NAMALWA (cell line): ENCODE results near the gene MRGPRD.

Experiments
- DNase-seq: peaks from one replicate; pipeline ENCODE4 v3.0.0-alpha.2; 2015; ENCODE audit warnings: low spot score

MRGPRD gene

GRCh38 chr11:68946416-68947090 is 34.2 kb downstream of the MRGPRD start:
- DNase-seq: no peak

DNA sequence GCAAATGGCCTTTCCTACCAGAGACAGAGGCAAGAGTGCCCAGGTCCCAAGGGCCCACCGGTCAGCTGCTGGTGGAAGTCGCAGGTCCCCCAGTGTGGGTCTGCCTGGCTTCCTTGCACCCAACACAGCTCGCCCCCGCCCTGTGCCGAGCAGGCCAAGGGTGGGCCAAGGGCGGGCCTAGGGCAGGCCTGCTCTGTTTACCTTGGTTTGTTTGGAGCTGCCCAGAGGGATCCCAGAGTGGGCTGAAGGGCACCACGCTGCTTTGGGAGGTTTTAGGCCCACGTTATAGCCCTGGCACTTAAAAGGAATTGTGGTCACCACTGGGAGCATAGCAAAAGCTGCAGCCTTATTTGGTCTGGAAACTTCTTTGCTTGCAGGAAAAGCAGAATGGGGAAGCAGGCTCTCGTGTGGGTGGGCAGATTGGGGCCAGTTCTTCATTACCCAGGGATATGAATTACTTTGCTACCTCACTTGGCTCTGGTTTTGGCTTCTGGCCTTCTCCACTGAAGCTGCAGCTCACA is 38.0 kb downstream of the MRGPRD start:
- DNase-seq: no peak

DNA sequence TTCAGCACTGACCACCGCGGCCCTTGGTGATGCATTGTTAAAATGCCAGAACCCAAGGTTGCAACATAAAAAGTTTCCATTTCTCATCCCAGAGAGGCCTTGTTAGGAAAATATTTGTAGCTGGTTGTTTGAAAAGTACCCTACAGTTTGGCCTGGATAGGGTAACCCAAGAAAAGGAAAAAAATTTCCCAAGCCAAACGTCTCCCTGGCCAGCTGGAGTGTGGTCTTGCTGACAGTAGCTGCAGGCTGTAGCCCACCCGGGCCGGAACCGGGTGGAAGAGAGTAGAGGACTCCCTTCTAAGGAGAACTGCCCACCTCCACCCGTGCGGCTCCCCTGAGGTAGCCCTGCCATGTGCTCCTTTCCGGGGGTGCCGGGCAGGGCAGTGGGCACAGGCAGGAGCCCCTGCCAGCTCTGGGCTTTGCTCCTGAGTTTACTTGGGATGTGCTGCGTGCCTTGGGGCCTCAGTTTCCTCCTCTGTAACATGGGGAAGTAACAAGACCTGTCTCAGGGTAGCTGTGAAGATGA is 38.6 kb downstream of the MRGPRD start:
- no peak for DNase-seq

- DNase-seq: no peak
Measured at GRCh38 chr11:68941324-68942094, 39.3 kb downstream of the MRGPRD start.

- no peak for DNase-seq
Measured at GRCh38 chr11:68940651-68941323, 40.0 kb downstream of the MRGPRD start.

DNA sequence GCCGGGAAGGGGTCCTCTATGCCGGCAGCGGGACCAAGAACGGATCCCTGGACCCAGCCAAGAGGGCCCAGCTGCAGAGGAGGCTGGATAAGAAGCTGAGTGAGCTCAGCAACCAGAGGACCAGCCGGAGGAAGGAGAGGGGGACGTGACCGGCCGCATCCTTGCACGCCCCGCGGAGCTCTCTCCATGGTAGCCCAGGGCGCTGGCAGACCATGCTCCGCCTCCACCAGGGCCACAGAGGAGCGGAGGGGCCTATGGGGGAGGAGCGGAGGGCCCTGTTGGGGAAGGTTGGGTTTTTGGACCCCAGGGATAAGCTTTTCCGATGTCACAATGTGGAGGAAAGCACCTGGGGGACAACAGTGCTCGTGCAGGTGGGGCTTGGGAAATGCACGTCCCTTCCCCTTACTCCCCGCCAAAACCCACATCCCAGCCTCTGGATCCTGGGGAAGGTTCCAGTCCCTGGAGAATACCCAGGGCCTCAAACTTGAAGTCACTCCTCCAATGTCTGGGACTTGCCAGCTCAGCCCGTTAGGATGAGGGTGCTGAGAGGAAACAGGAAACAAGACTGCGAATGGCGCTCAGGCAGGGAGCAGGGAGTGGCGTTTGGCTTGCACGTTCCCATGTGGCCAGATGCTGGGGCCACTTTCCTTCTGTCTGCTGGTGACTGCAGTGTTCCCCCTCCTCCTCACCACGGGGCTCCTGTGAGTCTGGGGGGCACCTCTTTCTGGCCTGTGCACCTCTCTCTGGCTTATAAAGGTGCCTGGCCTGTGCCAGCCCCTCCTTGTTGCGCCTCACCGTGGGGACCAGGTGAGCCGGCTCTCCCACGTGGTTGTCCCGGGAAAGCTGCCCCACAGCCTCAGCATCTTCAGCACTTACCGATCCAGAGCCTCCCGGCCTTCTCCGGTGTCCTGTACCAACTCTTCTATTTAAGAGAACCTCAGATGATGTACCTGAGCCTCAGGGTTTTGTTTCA is 40.9 kb downstream of the MRGPRD start:
- DNase-seq: no peak

DNA sequence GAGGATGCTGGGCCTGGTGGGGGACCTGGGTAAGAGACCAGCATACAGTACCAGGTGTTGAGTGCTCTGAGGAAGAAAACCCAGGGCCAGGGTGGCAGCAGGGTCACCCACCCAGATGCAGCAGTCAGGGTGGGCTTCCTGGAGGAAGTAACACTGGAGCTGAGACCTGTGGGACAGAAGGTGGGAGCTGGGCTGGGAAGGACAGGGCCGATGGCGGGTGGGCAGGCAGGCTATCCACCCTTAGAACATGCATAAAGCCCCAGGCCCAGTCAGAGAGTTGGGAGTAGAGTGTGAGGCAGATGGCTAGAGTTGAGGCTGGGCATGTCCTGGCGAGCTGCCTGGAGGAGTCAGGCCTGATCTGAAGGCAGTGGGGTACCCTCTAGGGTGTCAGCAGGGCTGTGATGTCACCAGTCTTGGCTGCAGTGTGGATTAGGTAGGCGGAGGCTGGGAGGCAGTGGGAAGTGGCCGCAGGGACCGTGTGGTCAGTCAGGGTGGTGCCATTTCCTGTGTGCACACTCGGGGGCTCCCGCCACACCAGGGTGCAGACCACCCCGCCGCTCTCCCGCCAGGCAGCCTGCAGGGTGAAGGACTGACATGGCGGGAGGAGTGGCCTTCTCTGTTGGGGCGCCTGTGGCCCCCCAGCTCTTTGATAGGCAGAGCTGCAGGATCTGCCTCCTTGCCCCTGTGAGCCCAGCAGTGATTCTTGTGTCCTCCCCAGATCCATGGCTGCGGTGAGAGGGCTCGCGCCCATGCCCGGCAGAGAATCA is 41.8 kb downstream of the MRGPRD start:
- DNase-seq: no peak

- DNase-seq: no peak
Measured at GRCh38 chr11:68938088-68938487, 42.7 kb downstream of the MRGPRD start.

- no peak for DNase-seq
Measured at GRCh38 chr11:68936676-68937620, 43.8 kb downstream of the MRGPRD start.

DNA sequence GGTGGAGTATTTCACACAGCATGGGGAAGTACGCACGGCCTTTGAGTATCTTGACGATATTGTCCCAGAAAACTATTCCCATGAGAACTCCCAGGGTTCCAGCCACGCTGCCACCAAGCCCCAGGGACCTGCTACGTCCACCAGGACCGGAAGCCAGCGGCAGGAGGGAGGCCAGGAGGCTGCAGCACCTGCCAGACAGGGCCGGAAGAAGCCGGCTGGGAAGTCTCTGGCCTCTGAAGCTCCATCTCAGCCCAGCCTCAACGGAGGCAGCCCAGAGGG is 44.5 kb downstream of the MRGPRD start:
- no peak for DNase-seq

DNA sequence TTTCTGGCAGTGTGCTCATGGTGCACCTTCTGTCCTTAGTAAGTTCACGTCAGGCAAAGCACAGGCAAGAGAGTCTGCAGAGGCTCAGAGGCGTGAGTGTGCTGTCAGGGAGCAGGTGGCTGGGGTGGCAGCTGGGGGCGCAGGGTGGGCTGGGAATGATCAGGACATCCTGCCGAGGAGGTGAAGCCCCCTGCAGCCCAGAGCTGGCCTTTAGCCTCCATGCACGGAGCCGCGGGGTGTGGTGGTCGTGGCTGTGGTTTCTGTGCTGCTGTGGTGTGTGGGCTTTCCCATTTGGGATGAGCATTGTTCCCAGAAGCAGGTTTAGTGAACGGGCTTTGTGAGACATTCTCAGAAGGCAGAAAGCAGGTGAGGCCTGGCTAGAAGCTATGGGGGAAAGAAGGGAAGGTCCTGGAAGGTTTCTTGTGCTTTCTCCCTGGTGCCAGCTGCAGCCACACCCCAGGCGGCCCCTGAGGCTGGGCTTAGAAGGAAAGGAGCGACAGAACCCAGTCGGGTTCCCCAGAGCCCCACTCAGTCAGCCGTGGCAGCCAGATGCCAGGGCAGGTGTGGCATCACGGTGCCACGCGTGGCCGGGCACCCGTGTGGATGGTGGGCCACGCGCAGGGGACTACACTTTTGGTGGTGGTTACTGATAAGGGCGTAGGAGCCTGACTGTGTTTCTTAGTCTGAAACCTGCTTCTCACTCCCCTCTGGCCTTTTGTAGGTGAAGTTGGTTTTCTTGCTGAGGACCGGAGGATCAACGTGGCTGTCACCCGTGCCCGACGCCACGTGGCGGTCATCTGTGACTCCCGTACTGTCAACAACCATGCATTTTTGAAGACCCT is 45.0 kb downstream of the MRGPRD start:
- no peak for DNase-seq

DNA sequence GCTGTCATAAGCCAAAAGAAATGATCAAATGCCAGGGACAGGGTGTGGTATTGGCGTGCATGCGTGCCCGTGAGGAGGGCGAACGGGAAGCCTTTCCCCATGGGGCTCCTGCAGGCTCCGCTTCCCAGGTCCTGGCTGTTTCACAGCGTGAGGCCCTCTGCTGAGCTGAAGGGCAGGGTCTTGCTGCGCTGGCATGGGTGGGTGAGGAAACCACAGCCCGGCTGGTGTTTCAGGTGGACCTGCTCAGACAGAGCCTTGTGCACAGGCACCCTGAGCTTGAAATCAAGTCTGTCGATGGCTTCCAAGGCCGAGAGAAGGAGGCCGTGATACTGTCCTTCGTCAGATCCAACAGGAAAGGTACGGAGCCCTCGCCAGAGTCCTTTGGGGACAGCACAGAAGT is 45.7 kb downstream of the MRGPRD start:
- no peak for DNase-seq

DNA sequence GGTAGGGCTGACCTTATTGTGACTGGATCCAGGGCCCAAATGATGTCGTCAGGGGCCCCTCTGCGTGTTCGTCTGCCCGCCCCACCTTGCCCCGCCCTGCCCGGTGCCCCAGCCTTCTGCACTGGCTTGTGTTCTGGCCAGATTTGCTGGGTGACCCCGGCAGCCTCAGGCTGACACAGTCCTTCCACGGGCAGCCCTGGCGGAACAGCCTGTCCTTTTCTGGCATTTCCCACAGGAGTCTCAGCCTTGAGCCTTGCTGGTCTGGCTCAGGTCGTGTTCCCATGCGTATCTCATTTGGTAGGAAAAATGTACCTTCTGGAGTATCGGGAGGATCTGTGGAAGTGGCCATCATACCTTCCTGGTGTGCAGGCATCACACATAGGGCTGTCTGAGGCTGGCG is 46.1 kb downstream of the MRGPRD start:
- no peak for DNase-seq

DNA sequence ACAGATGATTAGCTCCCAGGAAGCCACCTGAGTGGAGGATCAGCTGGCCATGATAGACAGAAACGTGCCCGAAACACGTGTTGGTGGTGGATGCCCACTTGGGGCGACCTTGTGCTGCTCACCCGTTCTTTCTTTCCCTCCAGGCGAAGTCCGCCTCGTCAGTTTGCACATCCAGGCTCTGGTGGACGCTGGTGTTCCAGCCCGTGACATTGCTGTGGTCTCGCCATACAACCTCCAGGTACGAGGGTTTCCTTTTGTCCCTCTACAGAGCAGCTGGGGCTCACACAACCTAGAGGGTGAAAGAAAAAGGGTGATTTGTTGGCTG is 46.5 kb downstream of the MRGPRD start:
- no peak for DNase-seq

- DNase-seq: no peak
Measured at GRCh38 chr11:68933605-68934320, 47.0 kb downstream of the MRGPRD start.

DNA sequence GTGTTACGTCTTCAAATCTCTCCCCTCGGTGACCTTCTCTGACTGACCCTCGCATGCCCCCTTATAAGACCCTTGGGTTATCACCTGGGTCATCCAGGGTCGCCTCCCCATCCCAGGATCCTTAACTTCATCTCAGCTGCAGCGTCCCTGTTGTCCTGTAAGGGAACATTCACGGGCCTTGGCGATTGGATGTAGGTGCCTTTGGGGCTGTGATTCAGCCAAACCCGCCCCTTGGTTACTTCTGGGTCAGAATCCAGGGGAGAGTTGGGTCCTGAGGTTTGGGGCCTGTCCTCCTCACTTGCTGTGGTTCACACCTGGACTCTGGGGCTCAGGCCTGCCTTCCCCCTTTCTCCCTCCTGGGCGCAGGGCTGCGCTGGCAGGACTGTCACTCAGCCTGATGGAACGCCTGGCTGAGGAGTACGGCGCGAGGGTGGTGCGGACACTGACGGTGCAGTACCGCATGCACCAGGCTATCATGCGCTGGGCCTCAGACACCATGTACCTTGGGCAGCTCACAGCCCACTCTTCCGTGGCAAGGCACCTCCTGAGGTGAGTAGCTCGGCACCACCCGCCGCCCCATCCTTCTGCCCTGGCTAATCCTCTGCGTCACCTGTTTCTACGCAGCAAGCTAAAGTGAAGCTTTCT is 47.7 kb downstream of the MRGPRD start:
- DNase-seq: no peak

DNA sequence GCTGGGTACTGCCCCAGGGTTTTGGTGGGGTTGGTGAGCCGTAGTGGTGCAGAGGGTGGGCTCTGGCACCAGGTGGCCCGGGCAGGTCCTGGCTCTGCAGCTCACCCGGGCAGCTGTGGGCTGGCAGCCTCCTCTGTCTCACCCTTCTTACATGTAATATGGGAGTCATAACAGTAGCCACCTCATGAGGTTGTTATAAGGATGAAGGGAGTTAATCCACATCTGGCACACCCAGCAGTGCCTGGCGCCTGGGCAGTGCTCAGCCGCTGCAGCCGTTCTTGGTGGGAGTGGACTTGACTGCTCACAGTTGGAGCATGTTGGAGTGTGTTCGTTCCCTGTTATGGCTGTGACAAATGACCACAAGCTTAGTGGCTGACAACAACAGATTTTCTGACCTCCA is 48.4 kb downstream of the MRGPRD start:
- no peak for DNase-seq

- DNase-seq: no peak
Measured at GRCh38 chr11:68931911-68932310, 48.9 kb downstream of the MRGPRD start.
